ENCODE results near the gene PPM1L.

DNA sequence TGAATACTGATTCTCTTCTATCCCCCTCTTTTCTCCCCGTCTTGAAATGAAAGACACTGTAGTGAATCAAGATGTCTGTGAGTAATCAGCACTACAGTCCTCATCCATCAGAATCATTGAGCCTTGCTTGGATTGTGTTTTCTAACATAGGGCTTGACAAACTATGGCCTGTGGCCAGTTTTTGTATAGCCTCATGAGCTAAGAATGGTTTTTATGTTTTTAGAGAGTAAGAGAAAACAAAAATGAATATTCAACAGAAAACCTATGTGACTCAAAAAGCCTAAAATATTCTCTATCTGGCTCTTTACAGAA, 55.2 kb downstream of the PPM1L start:
- no peak for TF ChIP-seq EZH2 (IDR thresholded peaks at IDR 0.05; ENCODE audit: borderline replicate concordance, low read depth, low read length, severe bottlenecking)
- TF ChIP-seq, protein P1, sequence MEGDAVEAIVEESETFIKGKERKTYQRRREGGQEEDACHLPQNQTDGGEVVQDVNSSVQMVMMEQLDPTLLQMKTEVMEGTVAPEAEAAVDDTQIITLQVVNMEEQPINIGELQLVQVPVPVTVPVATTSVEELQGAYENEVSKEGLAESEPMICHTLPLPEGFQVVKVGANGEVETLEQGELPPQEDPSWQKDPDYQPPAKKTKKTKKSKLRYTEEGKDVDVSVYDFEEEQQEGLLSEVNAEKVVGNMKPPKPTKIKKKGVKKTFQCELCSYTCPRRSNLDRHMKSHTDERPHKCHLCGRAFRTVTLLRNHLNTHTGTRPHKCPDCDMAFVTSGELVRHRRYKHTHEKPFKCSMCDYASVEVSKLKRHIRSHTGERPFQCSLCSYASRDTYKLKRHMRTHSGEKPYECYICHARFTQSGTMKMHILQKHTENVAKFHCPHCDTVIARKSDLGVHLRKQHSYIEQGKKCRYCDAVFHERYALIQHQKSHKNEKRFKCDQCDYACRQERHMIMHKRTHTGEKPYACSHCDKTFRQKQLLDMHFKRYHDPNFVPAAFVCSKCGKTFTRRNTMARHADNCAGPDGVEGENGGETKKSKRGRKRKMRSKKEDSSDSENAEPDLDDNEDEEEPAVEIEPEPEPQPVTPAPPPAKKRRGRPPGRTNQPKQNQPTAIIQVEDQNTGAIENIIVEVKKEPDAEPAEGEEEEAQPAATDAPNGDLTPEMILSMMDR (IDR thresholded peaks at IDR 0.05; ENCODE audit: borderline replicate concordance, extremely low read depth, low read length, poor library complexity, severe bottlenecking) = no peak
